Right lobe of liver (tissue), 4 donors: ENCODE measurements around the gene AKAP13.

Experiments used
- POLR2A ChIP-seq: fragments of 450-650 bp; IDR thresholded peaks from one replicate; pipeline ENCODE4 v1.6.1; 2017; ENCODE audit warnings: antibody characterized with exemption, mild to moderate bottlenecking
- TF ChIP-seq, protein P1 (sequence below), 4 donors: fragments of 200-600 bp in 3 of 4; fragments of 450-650 bp in 1 of 4; IDR thresholded peaks; one replicate each; pipeline versions ENCODE4 v1.5.1 to v1.8.0; 2016 to 2022; ENCODE audit warnings: antibody characterized with exemption in 4 of 4, mild to moderate bottlenecking in 2 of 4
- donor health status: DM: no; HTN: no; CAD: no.
- donor health status: DM: no; HTN: no; CAD: no.
- donor health status: DM: no; HTN: yes; CAD: no.

DNA sequence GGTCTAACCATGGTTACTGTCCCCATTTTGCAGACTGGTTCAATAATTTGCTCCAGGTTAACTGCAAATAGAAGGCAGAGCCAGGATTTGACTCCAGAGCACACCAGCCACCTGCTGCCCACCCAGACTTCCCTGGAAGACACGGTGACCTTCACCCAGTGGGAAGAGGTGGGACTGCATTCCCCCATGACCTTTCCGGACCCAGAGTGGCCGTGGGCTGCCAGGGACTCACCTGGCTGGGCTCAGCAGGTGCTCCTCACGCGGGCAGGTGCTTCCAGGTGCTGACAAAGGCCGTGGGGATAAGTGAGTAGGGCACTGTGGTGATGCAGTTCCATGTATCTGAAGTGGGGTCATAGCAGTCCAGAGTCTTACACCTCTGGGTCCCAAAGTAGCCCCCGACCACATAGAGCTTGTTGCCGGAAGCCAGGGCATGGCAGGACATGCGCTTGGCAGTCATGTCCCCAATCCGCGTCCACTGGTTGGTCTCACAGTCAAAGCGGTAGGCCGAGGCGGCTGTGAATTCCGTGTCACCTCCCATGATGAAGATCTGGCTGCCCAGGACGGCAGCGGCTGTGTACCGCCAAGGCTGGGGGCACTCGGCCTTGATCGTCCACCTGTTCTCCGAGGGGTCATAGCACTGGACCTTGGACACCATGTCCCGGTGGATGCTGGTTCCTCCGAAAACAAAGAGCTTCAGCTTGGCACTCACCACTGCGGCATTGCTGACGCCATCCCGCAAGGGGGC, 387.6 kb downstream of the AKAP13 start:
- TF ChIP-seq, protein P1, sequence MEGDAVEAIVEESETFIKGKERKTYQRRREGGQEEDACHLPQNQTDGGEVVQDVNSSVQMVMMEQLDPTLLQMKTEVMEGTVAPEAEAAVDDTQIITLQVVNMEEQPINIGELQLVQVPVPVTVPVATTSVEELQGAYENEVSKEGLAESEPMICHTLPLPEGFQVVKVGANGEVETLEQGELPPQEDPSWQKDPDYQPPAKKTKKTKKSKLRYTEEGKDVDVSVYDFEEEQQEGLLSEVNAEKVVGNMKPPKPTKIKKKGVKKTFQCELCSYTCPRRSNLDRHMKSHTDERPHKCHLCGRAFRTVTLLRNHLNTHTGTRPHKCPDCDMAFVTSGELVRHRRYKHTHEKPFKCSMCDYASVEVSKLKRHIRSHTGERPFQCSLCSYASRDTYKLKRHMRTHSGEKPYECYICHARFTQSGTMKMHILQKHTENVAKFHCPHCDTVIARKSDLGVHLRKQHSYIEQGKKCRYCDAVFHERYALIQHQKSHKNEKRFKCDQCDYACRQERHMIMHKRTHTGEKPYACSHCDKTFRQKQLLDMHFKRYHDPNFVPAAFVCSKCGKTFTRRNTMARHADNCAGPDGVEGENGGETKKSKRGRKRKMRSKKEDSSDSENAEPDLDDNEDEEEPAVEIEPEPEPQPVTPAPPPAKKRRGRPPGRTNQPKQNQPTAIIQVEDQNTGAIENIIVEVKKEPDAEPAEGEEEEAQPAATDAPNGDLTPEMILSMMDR (IDR thresholded peaks at IDR 0.05) = no peak
- TF ChIP-seq POLR2A = no peak
